Measurements from ENCODE around the gene IKBKE.

DNA sequence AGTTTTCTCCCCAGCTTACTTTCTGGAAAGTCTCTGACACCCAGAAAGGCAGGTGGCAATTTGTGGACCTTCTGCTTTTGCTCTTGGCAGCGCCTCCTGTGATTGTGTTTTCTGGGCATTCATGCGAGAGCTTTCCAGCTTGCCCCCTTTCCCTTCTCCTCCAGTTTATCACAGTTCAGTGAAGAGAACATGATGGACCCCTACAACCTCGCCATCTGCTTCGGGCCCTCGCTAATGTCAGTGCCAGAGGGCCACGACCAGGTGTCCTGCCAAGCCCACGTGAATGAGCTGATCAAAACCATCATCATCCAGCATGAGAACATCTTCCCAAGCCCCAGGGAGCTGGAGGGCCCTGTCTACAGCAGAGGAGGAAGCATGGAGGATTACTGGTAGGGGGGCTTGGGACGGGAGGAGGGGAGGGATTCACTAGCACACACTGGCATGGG lies 24.3 kb upstream of the IKBKE start:
- TF ChIP-seq POLR2AphosphoS5 (IDR thresholded peaks at IDR 0.05; ENCODE audit: low read depth, low read length) (no peak), CEBPB (IDR thresholded peaks at IDR 0.05; ENCODE audit: low read depth) (no peak), FOSL1 (IDR thresholded peaks at IDR 0.05; ENCODE audit: low read depth) (no peak), YY1 (IDR thresholded peaks at IDR 0.05; ENCODE audit: extremely low read depth, insufficient replicate concordance, low read depth, low read length) (no peak), RAD21 (IDR thresholded peaks at IDR 0.05; ENCODE audit: low read depth) (no peak), POLR2A (IDR thresholded peaks at IDR 0.05; ENCODE audit: borderline replicate concordance, extremely low read depth, insufficient read depth, insufficient read length) (no peak)
- TF ChIP-seq, protein P1, sequence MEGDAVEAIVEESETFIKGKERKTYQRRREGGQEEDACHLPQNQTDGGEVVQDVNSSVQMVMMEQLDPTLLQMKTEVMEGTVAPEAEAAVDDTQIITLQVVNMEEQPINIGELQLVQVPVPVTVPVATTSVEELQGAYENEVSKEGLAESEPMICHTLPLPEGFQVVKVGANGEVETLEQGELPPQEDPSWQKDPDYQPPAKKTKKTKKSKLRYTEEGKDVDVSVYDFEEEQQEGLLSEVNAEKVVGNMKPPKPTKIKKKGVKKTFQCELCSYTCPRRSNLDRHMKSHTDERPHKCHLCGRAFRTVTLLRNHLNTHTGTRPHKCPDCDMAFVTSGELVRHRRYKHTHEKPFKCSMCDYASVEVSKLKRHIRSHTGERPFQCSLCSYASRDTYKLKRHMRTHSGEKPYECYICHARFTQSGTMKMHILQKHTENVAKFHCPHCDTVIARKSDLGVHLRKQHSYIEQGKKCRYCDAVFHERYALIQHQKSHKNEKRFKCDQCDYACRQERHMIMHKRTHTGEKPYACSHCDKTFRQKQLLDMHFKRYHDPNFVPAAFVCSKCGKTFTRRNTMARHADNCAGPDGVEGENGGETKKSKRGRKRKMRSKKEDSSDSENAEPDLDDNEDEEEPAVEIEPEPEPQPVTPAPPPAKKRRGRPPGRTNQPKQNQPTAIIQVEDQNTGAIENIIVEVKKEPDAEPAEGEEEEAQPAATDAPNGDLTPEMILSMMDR (IDR thresholded peaks at IDR 0.05 in 2 of 3, conservative IDR thresholded peaks at IDR 0.05 in 1 of 3; ENCODE audit: borderline replicate concordance in 1 of 3, insufficient read depth in 1 of 3, low read depth in 2 of 3, low read length in 2 of 3) = no peak
- TF ChIP-seq, protein P2, sequence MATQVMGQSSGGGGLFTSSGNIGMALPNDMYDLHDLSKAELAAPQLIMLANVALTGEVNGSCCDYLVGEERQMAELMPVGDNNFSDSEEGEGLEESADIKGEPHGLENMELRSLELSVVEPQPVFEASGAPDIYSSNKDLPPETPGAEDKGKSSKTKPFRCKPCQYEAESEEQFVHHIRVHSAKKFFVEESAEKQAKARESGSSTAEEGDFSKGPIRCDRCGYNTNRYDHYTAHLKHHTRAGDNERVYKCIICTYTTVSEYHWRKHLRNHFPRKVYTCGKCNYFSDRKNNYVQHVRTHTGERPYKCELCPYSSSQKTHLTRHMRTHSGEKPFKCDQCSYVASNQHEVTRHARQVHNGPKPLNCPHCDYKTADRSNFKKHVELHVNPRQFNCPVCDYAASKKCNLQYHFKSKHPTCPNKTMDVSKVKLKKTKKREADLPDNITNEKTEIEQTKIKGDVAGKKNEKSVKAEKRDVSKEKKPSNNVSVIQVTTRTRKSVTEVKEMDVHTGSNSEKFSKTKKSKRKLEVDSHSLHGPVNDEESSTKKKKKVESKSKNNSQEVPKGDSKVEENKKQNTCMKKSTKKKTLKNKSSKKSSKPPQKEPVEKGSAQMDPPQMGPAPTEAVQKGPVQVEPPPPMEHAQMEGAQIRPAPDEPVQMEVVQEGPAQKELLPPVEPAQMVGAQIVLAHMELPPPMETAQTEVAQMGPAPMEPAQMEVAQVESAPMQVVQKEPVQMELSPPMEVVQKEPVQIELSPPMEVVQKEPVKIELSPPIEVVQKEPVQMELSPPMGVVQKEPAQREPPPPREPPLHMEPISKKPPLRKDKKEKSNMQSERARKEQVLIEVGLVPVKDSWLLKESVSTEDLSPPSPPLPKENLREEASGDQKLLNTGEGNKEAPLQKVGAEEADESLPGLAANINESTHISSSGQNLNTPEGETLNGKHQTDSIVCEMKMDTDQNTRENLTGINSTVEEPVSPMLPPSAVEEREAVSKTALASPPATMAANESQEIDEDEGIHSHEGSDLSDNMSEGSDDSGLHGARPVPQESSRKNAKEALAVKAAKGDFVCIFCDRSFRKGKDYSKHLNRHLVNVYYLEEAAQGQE (IDR thresholded peaks at IDR 0.05; ENCODE audit: low read depth) = no peak
